Inferior parietal cortex (tissue), 1 donor: ENCODE results near the gene TRIM23.
"Not testable (repeated sequence)": the region's sequence is repeated elsewhere in the genome, so short reads cannot be mapped to it uniquely, and the experiment has no call there.

ENCODE experiments used
- DNase-seq: peaks from one replicate; pipeline ENCODE4 v3.0.0-alpha.2; 2016; ENCODE audit errors: extremely low spot score

The TRIM23 gene

GRCh38 chr5:65624025-65624570 is at the start of gene TRIM23:
TRIM23 (minus strand) TSS chr5:65624333; CDS start chr5:65624274, 59 bp downstream.
- DNase-seq: peak; percentile 97

GRCh38 chr5:65672796-65673195 is 48.7 kb upstream of the TRIM23 start:
- no peak for DNase-seq

- DNase-seq: no peak
Observed at GRCh38 chr5:65668696-65669095, 44.6 kb upstream of the TRIM23 start.

GRCh38 chr5:65663804-65664521 is 39.8 kb upstream of the TRIM23 start:
- DNase-seq: no peak

GRCh38 chr5:65654713-65655112 is 30.6 kb upstream of the TRIM23 start:
- DNase-seq: no peak

- DNase-seq: no peak
Observed at GRCh38 chr5:65651144-65651543, 27.0 kb upstream of the TRIM23 start.

GRCh38 chr5:65647941-65648340 is 23.8 kb upstream of the TRIM23 start:
- DNase-seq: no peak

GRCh38 chr5:65646938-65647337 is 22.8 kb upstream of the TRIM23 start:
- no peak for DNase-seq

- no peak for DNase-seq
Observed at GRCh38 chr5:65640240-65640639, 16.1 kb upstream of the TRIM23 start.

GRCh38 chr5:65630981-65631380 is 6.8 kb upstream of the TRIM23 start:
- DNase-seq: no peak

- no peak for DNase-seq
Observed at GRCh38 chr5:65625743-65626142, 1.6 kb upstream of the TRIM23 start.

- DNase-seq: peak; percentile 96
Observed at GRCh38 chr5:65624571-65625555, 730 bp upstream of the TRIM23 start, which contains the start of the genes SHLD3 and TRAPPC13. SHLD3 (plus strand) TSS chr5:65625027; CDS start chr5:65629588, 4,561 bp downstream. TRAPPC13 (plus strand) TSS chr5:65625027; CDS start chr5:65625061, 34 bp downstream.

- DNase-seq: no peak
Observed at GRCh38 chr5:65623482-65623881, 651 bp downstream of the TRIM23 start.

- not testable (repeated sequence) for DNase-seq
Observed at GRCh38 chr5:65621961-65622360, 2.2 kb downstream of the TRIM23 start.

GRCh38 chr5:65620021-65620420 is 4.1 kb downstream of the TRIM23 start:
- DNase-seq: no peak

- DNase-seq: no peak
Observed at GRCh38 chr5:65612298-65612907, 11.7 kb downstream of the TRIM23 start.

GRCh38 chr5:65611524-65611923 is 12.6 kb downstream of the TRIM23 start:
- no peak for DNase-seq

- not testable (repeated sequence) for DNase-seq
Observed at GRCh38 chr5:65601761-65602160, 22.4 kb downstream of the TRIM23 start.

GRCh38 chr5:65588694-65589093 is 35.4 kb downstream of the TRIM23 start:
- no peak for DNase-seq

GRCh38 chr5:65577141-65577540 is 47.0 kb downstream of the TRIM23 start:
- DNase-seq: no peak

- no peak for DNase-seq
Observed at GRCh38 chr5:65570598-65571226, 53.4 kb downstream of the TRIM23 start.
